NCI-H187 treated with DMSO at 0.1 percent for 48 hours (cell line): Measurements from ENCODE around the gene DPH3.

Source experiments
- DNase-seq: peaks from one replicate; lab custom pipeline; 2025; lab: John Stamatoyannopoulos, UW

Gene DPH3

DNA sequence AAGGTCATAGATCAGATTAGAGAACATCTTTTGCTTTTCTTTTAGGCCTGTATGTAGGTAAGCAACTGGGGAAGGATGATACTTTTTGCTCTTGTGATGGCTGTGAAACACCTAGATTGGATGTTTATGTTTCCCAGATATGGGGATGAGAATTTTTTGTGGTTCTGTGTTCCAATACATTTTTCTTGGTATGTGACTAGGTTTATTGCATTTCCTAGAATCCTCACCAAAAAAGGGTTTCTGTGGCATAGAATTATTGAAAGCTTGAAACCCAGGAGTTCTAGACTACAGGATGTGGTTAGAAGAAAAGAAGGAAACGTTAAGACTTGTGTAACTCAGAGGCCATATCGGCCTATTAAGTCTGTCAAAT lies 26.1 kb upstream of the DPH3 start:
- no peak for DNase-seq

DNA sequence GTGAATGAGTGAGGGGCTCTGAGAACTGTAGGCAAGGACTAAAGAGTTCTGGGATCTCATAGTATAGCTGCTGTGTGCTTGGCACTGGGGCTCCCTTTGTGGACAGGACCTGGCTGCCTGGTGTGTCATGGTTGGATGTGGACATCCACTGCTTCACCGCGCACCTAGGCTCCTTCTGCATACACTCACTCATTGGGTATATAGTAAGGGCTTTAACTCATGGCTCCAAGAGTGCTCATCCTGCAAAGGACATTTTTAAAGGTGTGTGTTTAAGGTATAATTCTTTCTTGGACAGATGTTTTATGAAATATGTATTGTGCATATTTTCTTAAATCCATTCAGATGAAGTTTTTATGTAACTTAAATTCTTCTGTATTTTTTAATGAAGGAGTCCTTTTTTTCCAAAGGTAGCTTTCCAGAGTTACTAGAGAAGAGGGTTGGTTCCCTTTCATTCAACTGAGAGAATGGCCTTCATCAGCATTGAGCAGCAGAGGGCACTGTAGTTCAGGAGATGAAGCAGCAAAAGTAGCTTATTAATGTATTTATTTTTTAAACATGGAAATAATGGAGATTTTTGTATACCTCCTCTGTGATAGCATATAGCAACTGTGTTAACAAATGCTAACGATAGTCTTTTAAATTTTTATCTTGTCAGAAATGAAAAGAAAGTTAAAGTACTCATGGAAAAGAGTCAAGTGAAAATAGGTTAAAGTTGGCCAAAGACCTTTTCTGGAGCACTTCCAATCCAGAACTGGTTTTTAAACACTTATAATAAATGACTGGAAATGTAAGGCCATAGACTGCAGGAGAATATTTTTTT lies 25.5 kb upstream of the DPH3 start:
- DNase-seq, result no peak

DNA sequence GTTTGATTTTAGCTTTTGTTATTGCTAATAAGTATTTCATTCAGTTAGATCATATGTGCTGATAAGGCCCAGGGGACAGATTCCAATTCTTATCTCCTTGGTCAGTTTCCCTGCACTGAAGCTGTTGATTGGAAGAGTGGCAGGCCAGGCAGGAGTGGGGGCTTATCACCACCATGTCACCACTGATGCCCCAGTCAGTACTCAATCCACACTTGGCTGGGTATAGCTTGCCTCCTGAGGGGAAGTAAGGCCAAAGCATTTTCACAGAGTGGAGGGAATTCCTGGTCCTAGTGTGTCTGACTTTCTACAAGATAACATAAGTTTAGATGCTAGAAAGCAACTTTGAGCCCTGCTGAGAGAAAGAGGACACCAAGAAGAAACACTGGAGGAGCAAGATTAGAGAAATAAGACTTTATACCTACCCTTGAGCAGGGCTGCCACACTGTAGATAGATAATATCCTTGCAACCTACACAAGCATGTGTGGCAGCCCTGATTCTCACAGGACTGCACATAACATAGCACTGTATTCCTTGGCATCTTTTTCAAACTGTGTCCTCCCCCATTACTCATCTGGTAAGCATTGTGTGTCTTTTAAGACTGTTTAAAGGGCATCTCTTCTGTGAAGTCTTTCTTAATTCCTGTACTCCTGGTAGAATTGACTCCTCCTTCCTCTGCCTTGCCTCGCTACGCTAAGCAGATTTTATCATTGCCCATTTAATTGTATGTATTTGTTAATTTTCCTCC lies 24.6 kb upstream of the DPH3 start:
- DNase-seq, result no peak

DNA sequence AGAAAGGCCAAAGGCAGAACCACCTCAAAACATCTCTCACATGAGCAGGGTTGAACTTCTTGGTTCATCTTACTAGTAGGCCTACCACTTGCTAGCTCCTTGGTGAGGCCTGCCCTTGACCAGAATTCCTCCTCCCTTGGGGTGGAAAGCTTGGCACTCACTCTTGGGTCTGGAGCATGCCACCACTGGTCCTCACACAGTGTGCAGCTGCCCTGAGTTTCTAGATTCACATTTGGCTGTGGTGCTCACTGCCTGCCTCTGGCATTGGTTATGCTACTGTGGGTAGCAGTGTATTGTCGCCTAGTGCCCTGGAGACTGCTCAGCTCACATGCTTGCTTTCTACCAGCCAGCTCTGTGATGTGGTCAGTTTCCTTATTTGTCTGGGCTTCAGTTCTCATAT lies 23.9 kb upstream of the DPH3 start:
- no peak for DNase-seq

DNA sequence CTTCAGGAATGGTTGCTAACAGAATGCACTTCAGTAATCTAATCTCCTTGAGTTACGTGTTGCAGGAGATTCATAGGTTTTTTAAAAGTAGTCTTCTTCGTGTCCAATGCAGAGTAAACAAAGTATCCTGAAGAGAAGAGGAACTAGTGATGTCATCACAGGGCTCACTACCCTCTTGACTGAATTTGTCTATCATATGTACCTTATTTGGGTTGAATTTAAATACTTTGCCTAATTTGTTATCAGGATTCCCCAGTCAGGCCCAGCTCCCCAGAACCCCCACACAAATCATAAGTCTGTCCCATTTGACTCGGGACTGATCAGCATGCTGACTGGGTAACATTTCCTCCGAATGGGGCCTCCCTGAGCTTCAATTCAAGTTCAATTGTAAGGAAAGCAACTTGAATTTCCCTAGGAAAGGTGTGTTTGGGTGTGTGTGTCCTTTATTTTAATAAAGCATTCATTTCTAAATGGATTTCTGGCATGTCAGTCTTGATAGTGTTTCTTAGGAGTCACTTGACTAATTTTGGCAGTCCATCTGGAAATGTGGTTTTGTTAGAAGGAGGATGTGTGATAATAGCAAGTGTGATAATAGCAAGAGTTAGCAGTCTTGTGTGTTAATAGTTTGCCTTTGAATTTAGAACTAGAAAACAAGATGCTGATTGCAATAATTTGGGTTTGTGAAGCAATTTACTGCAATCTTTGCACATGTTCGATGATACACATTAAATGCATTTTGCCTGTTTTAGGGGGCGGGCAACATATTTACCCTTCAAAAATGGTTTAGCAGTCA lies 22.2 kb upstream of the DPH3 start:
- no peak for DNase-seq

DNA sequence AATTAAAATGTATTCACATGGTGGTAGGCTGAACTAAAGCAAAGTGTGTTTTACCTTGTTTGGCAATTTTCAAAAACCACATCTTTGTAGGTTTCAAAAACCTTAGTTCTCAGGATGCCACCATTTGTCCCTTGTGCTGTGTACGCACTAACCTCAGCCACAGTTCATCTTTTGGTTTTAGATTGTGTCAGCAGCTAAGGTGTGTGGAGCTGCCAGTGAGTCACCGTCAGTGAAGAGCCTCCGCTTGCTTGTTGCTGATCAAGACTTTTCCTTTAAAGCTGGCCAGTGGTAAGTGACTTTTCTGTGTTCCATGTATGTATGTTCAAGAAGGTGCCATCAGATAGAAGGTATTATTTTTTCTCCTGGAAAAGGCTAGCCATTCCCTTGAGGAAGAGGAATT lies 21.4 kb upstream of the DPH3 start:
- DNase-seq, result no peak

DNA sequence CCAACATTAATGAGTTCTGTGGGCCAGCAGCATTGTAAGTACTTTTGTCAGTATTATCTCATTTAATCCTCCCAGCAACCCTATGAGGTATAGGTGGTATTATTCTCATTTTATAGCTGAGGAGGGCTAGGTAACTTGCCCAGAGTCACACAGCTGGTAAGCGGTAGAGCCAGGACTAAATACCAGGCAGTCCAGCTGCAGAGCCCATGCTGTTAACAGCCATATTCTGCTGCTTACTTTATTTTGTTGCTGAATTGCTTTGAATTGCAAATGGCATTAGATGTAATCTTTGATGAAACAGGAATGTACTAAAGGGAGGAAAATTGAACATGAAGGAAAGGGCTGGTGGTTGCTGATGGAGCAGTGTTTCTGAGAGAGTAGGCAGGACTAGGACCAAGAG lies 19.9 kb upstream of the DPH3 start:
- DNase-seq, result no peak

DNA sequence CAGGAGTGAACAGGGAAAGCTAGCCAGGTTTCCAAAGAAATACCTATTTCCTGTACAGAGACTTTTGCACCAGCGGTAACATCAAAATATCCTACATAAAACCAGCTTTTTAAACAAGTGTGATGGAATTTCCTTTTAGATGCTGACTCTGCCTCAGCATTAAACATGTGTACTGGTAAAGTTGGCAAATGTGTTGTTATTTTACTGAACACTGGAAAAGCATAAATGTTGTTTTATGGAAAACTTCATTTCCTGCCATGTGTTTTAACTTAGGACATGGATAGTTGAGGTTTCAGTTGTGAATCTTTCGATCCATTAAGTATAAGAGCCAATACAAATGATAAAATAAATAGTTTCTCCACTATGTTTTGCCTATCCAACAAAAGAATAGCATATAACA lies 15.9 kb upstream of the DPH3 start:
- no peak for DNase-seq

DNA sequence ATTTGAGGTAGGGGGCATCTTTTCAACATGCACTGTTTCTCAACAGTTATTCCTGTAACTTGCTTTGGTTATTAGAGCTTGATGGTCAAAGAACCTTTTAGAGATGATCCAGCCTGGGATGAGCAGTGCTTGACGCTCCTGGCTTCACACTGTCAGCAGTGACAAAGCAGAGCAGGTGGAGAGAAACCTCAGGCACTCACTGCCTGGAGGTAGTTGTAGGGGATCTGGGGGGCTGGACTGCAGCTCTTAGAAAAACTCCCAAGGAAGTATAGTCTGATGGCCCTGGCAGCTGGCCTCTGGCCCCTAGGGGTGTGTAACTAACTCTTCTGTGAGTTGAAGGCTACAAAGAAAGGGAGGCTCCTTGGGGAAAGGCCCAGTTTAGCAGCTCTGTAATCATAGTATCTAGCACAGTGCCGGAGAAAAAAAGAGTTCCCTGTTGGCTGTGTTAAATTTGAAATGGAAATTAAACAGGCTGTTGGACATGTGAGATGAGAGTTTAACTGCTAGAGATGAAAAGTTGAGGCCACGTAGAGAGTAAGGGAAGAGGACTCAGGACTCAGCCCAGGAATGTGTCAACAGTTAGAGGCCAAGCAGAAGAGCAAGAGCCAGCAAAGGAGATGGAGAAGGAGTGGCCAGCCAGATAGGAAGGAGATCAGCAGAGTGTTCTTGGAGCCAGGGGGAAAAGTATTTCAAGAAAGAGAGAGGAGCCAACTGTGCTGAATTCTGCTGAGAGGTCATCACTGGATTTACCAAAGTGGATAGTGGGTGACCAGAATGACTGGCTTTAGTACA lies 14.5 kb upstream of the DPH3 start:
- no peak for DNase-seq

DNA sequence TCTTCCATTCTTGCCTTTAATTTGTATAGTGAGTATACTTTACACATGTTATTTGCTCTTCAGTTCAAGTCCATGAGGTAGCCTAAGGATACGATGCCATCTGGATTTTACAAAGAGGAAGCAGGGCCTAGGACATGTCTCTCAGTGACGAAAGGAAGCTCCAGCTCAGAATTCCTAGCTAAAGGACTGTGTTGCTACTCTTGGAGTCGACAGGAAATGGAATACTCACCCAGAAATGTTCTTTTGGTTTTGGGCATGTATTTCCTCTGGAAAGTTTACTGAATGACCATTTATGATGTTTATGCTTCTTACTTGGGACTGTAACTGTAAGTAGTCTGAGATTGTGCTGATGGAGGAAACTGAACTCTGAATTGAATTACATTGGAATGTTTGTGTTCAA lies 12.7 kb upstream of the DPH3 start:
- DNase-seq, result no peak

DNA sequence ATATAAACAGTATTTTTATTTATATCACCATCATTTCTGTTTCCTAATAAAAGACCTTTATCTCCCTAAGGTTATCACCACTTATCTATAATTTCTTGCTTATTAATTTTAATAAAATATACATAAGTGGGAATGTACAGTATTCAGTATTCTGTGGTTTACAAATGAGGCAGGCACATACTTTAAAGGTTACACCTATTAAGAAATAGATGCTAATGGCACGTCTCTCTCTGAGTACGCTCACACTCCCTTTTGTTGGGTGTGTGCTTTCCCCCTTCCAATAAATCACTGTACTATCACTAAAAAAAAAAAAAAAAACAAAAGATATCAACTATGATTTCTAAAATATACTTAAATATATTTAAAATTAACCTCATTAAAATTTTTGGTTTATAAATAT lies 9.1 kb upstream of the DPH3 start:
- no peak for DNase-seq

DNA sequence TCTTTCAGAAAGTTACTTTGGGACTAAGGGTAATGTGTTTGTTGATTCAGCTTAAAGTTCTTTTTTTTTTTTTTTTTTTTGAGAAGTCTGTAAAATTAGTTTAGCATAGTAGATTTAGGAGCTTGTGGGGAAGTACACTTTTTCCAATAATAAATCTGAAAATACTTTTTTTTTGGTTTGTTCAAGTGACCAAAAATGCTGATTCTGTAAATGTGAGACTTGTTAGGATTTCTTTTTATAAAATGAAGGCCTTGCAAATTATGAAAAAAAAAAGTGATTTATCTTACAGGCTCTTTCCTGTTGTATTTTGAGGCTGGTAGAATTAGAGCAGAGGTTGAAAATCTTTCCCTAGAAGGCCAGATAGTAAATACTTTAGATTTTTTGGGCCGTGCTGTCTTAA lies 7.8 kb upstream of the DPH3 start:
- DNase-seq, result no peak

DNA sequence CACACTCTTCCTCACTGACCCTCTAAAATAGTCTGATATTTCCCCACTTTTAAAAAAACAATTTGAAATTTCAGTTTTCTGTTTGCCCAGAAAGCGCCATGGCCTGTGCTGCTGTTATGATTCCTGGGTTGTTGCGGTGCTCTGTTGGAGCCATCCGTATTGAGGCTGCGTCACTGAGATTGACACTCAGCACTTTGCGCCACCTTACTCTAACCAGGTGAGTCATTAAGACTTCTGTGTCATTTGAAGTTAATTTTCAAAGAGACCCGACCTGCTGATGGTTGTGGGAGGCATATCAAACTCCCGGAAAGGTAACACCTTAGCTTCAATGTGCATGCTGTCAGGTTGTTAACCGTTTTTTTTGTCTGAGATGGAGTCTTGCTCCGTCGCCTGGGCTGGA lies 6.1 kb upstream of the DPH3 start:
- no peak for DNase-seq

DNA sequence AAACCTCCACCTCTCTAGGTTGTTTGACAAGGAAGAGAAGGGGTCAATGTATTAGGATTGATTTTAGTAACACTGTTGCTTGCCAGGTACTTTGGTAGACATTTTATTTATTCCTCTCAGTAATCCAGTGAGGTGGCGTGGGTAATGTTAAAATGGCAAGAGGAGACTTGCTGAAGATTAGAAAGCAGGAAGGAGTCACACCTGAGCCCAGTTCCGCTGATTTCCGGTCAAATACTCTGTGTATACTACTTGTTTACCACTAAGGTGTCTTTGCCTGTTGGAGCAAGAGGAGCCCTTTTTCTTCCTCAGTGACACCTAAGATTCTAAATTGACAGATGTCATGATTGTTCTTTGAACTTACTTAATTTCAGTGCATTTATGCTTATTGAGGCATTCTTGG lies 2.0 kb upstream of the DPH3 start:
- no peak for DNase-seq

DNA sequence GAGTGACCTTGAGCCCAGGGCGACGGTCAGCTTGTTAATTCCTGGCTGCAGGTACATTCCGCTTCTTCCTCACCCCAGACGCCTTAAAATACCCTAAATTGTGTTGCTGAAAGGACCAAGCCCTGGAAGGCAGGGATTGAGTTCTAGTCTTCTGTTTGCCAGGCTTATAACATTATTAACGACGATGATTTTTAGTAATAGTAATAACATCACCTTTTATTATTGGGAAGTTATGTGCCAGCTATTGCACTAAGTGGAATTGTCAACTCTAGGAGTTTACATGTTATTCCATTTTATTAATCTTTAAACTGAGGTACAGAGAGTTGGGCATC lies 678 bp upstream of the DPH3 start:
- no peak for DNase-seq

DNA sequence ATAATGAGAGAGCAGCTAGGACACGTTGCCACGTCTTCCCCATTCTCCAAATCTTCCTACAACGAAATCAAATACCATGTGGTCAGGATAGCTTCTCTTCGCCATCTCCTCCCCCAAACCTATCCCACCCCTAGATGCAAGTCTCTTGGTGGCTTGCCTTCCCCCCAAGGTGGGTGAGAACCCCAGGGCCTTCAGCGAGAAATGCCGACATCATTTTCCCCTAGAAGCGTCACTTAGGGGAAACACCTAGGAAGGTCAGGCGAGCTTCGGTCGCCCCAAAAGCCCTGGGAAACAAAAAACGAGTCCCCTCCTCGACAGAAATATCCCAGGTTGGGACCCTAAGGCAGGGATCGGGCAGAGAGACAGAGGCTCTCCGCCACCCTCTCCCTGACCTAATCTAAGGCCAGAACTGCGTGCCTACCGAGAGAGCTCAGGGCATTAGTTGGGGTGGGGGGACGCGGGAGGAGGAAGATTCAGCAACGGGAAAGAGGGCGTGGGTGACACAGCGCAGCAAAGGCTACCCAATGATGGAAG lies 502 bp downstream of the DPH3 start:
- no peak for DNase-seq

DNA sequence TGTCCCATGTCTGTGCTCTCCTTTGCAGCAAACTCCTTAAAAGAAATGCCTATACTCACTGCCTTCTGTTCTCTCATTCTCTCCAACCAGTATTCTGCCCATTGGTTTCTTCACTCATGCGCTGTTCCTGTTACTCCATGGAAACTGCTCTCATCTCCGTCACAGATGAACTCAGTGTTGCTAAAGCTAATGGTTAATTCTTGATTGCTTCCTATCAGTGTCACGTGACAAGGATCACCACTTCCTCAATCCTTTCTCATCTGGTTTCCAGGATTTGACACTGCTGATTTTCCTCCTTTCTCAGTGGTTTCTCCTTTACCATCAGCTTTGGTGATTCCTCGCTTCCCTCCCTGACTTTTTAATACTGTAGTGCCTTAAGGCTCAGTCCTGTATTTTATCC lies 2.6 kb downstream of the DPH3 start:
- DNase-seq, result no peak

DNA sequence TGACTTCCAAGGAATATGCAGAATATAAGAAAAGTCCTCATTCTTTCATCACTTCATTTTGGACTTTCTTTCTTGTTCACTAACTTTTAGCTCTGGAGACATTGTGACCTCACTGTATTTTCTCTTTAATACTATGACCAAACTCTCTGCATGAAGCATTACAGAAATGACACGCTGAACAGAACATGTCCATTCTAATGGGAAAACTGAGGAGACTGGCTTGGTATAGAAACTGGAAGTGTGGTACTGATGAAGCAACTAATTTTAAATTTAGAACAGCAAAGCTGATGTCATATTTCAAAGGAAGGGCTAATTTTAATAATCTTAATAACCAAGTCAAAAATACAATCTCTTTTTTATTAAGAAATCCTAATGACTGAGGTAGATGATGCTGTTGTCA lies 4.7 kb downstream of the DPH3 start:
- no peak for DNase-seq

DNA sequence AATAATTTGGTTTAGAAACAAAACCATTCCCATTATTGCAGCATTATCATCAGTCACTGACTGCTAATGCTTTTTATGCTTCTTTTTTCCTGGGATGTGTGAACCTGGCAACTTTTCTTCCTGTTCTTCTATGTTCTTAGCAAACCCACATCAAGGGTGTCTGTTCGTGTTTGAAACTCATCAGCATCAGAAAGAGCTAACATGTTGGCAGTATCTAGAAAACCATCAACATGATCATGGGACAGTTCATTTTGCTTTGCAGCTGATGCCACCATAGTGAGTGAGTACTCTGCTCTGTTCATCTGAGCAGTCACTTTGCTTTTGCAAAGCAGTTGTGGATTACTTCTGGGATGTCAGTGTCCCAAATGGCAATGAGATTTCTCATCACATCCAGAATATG lies 5.9 kb downstream of the DPH3 start:
- no peak for DNase-seq

DNA sequence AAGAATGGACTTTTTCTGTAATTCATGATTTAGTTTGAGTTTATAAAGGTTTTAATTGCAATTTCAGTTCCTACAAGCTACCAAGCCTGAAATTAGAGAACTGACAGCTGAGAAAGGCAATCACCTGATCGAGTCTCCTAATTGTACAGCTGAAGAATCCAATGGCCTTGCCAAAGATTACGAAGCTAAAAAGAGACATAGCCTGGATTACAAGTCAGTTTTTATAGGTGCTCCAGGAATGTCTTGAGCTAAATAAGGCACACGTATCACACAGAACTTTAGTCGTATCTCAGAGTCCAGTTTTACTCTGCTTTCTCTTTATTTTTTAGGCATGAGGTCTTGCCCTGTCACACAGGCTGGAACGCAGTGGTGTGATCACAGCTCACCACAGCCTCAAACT lies 6.6 kb downstream of the DPH3 start:
- no peak for DNase-seq

DNA sequence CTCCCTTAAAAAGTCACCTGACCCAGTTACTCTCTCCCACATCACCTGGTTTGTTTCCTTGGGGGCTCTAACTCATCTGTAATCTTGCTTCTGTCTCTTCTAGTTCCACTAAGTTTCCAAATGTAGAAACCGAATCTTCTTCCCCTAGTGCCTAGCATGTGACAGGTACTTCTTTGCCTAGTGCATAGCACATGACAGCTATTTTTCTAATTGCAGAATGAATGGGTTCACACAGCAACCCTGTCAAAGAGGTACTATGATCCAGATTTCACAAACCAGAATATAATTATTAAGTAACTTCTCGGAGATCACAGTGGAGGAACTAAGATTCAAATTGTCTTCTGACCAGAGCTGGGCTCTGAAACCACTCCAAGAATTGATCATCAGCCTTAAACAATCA lies 7.4 kb downstream of the DPH3 start:
- DNase-seq, result no peak

DNA sequence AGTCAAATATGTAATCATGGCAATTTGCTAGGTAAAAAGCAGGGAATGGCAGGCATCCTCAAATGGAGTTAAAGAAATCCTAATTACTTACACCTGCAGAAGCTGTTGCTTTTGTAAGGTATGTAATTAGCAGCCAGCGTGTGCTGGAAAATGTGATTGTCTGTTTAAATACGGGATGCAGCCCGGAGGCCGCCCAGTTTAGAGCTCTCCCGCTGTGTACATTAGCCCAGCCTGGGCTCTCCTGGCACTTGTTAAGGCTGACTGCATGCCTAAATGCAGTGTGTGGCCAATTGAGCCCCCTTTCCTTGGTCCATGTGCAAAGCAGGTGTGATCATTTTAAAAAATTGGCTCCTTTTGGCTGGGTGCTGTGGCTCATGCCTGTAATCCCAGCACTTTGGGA lies 9.0 kb downstream of the DPH3 start:
- DNase-seq, result no peak
